ENCODE measurements around the gene ABCA13. TPM values are rescaled to one million over a fixed set of nuclear protein-coding genes. Genes with fewer than 3 reads are reported as not detected.

ABCA13 gene
- total and polyA plus RNA-seq, 2 donors (not counting 3 experiments of a cell fraction or from before 2014, with no cell fraction given) = 0.01 to 0.11 TPM

- no peaks in the 10 kb centered on the region for H3K79me2 ChIP-seq (ENCODE audit: control insufficient read depth, insufficient read depth, low read length)
- no peaks in the 10 kb centered on the region for H4K20me1 ChIP-seq (replicated peaks; ENCODE audit: control insufficient read depth, extremely low read depth, insufficient read depth, low read length)
- no peak overlapping the region for H3K4me3 ChIP-seq (replicated peaks in 1 of 3; ENCODE audit: insufficient read depth in 1 of 3, low read depth in 1 of 3, low read length in 3 of 3)
- peaks cover 20% of the 10 kb centered on the region for H3K4me1 ChIP-seq (ENCODE audit: control insufficient read depth, extremely low read depth, insufficient read depth, low read length)
- dilution Hi-C loops (cut with MboI; ENCODE audit: extremely low pct_ligation_motif_present, low sequenced_read_pairs) (no loop called here), intact Hi-C loops (cut with micrococcal nuclease) (no loop called here)
- H3K27me3 ChIP-seq (ENCODE audit: control insufficient read depth in 2 of 2, insufficient read depth in 2 of 2, low read length in 2 of 2) = no peaks in the 10 kb centered on the region
- peak overlapping the region; percentile 91 for H3K27ac ChIP-seq (ENCODE audit: insufficient read depth, low read depth, low read length)
- H3K36me3 ChIP-seq (ENCODE audit: control insufficient read depth in 2 of 2, extremely low read depth in 1 of 2, insufficient read depth in 2 of 2, low read length in 2 of 2) = no peaks in the 10 kb centered on the region
- H3K9ac ChIP-seq (replicated peaks; ENCODE audit: extremely low read depth, insufficient read depth, low read length) = peak overlapping the region; percentile 12
- no peaks in the 10 kb centered on the region for H3K9me1 ChIP-seq (replicated peaks; ENCODE audit: control insufficient read depth, extremely low read depth, insufficient read depth, low read length)
- no peaks in the 10 kb centered on the region for H3K9me3 ChIP-seq (replicated peaks; ENCODE audit: control insufficient read depth, insufficient read depth, low read length)
- H2AFZ ChIP-seq (ENCODE audit: low read depth, low read length) = no peak overlapping the region
- BruUV-seq (replicated peaks) = no TSS peak
- CTCF ChIA-PET = interaction anchor here (0.7 to 1.5 kb wide), 4 partner anchors 12 to 387 kb away, joined by 3 to 4 read pairs (median 3); no protein-coding TSS in a partner anchor
- no peak for TF ChIP-seq POLR2AphosphoS5 (IDR thresholded peaks at IDR 0.05; ENCODE audit: insufficient read depth, low read depth, low read length)
- TF ChIP-seq MYC (IDR thresholded peaks at IDR 0.05; ENCODE audit: low read depth, low read length) = no peak
- TF ChIP-seq JUN (IDR thresholded peaks at IDR 0.05; ENCODE audit: borderline replicate concordance, insufficient read depth, insufficient read length, low read depth) = no peak
- TF ChIP-seq CTCF (IDR thresholded peaks at IDR 0.05; ENCODE audit: extremely low read depth in 1 of 2, insufficient read depth in 1 of 2, low read depth in 1 of 2, low read length in 2 of 2) = no peak
- no peak for TF ChIP-seq MAX (IDR thresholded peaks at IDR 0.05; ENCODE audit: insufficient read depth, insufficient read length)
- TF ChIP-seq POLR2A (IDR thresholded peaks at IDR 0.05; ENCODE audit: low read depth, low read length) = no peak
- no peak for TF ChIP-seq EZH2 (IDR thresholded peaks at IDR 0.05; ENCODE audit: borderline replicate concordance, low read depth, low read length, severe bottlenecking)
- no peak for TF ChIP-seq FOS (IDR thresholded peaks at IDR 0.05; ENCODE audit: borderline replicate concordance, insufficient read depth, low read length)
- no peak for TF ChIP-seq GATA2 (IDR thresholded peaks at IDR 0.05; ENCODE audit: insufficient read depth, insufficient read length, low read depth, low read length)
- no peak for FAIRE-seq
- DNase-seq (ENCODE audit: low read depth, low spot score) = no peak
- POLR2A ChIA-PET = no interaction called here
- peak overlapping the region; percentile 64 for H3K4me2 ChIP-seq (ENCODE audit: insufficient read depth, low read length)
These were observed 2.1 kb downstream of the ABCA13 start for GRCh38 chr7:48173313-48173712.
